ENCODE results near the gene UBFD1.
"Not testable (repeated sequence)": the region's sequence is repeated elsewhere in the genome, so short reads cannot be mapped to it uniquely, and the experiment has no call there.

Gene UBFD1

DNA sequence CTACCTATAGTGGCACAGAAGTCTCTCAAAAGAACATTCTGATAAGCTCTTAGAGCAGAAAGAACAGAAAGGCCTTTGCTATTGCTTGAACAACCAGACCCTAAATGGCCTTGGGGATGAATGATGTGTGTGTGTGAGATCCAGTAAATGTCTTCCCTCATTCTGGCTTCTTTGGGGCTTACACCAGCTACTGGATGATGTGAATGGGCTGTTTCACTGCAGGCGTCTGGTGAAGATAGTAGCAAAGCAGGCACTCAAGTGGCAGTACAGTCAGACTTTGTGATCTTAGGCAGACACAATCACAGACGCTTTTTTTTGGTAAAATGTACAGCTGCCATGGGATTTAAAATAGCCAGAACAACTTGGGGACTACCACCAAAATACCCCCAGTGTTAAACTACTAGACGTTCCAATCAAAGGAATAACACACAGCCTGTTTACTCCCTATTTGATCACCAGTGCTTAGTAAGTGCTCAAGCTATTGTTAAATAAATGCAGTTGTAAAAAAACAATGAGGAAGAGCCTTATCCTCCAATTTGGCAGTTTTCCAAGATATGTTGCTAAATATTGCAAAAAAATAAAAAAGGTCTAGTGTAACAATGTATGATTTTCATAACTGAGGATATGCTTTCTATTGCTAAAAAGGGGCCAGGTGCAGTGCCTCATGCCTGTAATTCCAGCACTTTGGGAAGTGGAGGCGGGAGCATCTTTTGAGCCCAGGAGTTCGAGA lies 20.7 kb downstream of the UBFD1 start:
- no peak overlapping the region for H3K27ac ChIP-seq (ENCODE audit: low read depth, low read length)
- no peaks in the 10 kb centered on the region for H3K27me3 ChIP-seq (ENCODE audit: control insufficient read depth in 5 of 5, insufficient read depth in 4 of 5, low read length in 5 of 5)
- no peak overlapping the region for H3K4me3 ChIP-seq (ENCODE audit: low read depth in 1 of 5, low read length in 5 of 5)
- peak overlapping the region in 1 of 5 donors; percentile 14 for H3K9ac ChIP-seq (ENCODE audit: low read length in 5 of 5)
- H3K36me3 ChIP-seq (ENCODE audit: control insufficient read depth in 5 of 5, insufficient read depth in 5 of 5, low read length in 5 of 5), result peaks cover 21 to 81% (median 56%) of the 10 kb centered on the region in 5 donors
- no peaks in the 10 kb centered on the region for H3K9me3 ChIP-seq (ENCODE audit: control insufficient read depth in 5 of 5, low read length in 5 of 5)
- peaks cover 0 to 5% (median 3%) of the 10 kb centered on the region in 5 donors for H3K4me1 ChIP-seq (ENCODE audit: control insufficient read depth in 5 of 5, insufficient read depth in 5 of 5, low read length in 5 of 5)

DNA sequence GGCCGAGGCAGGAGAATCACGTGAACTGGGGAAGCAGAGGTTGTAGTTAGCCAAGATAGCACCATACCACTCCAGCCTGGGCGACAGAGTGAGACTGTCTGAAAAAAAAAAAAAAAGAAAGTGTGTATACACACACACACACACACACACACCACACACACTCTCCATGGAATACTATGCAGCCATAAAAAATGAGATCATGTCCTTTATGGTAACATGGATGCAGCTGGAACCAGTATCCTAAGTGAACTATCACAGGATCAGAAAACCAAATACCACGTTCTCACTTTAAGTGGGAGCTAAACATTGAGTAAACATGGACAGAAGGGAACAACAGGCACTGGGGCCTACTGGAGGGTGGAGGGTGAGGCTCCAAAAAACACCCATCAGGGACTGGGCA lies 21.8 kb downstream of the UBFD1 start:
- Histone ChIP-seq H3K4me1 (ENCODE audit: control insufficient read depth in 5 of 5, insufficient read depth in 5 of 5, low read length in 5 of 5) (peaks cover 0 to 5% (median 3%) of the 10 kb centered on the region in 5 donors), H3K4me3 (ENCODE audit: low read depth in 1 of 5, low read length in 5 of 5) (no peak overlapping the region), H3K9ac (ENCODE audit: low read length in 5 of 5) (no peak overlapping the region), H3K27ac (ENCODE audit: low read depth, low read length) (no peak overlapping the region), H3K27me3 (ENCODE audit: control insufficient read depth in 5 of 5, insufficient read depth in 4 of 5, low read length in 5 of 5) (no peaks in the 10 kb centered on the region), H3K36me3 (ENCODE audit: control insufficient read depth in 5 of 5, insufficient read depth in 5 of 5, low read length in 5 of 5) (peaks cover 23 to 73% (median 51%) of the 10 kb centered on the region in 5 donors), H3K9me3 (ENCODE audit: control insufficient read depth in 5 of 5, low read length in 5 of 5) (no peaks in the 10 kb centered on the region)

DNA sequence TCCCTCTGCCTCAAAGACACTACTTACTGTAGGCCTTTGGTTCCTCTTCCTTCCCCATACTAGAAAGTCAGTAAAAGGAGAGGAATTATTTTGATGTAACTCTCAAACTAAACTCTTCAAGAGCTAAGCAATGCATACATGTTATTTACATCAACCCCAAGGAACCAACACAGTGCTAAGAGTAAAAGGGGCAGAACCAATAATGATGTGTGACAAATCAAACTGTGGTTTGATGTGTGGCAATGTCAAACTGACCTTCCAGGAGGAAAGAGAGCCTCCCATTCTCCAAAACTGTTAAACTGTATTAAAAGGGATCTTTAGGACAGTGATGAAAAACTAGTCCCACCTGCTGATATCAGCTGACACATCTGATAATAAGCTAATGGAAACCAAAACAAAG lies 22.9 kb downstream of the UBFD1 start:
- peaks cover 30 to 73% (median 59%) of the 10 kb centered on the region in 5 donors for H3K36me3 ChIP-seq (ENCODE audit: control insufficient read depth in 5 of 5, insufficient read depth in 5 of 5, low read length in 5 of 5)
- no peaks in the 10 kb centered on the region for H3K27me3 ChIP-seq (ENCODE audit: control insufficient read depth in 5 of 5, insufficient read depth in 4 of 5, low read length in 5 of 5)
- H3K27ac ChIP-seq (ENCODE audit: low read depth, low read length), result no peak overlapping the region
- peaks cover 0 to 5% (median 3%) of the 10 kb centered on the region in 5 donors for H3K4me1 ChIP-seq (ENCODE audit: control insufficient read depth in 5 of 5, insufficient read depth in 5 of 5, low read length in 5 of 5)
- no peak overlapping the region for H3K9ac ChIP-seq (ENCODE audit: low read length in 5 of 5)
- no peak overlapping the region for H3K4me3 ChIP-seq (ENCODE audit: low read depth in 1 of 5, low read length in 5 of 5)
- H3K9me3 ChIP-seq (ENCODE audit: control insufficient read depth in 5 of 5, low read length in 5 of 5), result no peaks in the 10 kb centered on the region

DNA sequence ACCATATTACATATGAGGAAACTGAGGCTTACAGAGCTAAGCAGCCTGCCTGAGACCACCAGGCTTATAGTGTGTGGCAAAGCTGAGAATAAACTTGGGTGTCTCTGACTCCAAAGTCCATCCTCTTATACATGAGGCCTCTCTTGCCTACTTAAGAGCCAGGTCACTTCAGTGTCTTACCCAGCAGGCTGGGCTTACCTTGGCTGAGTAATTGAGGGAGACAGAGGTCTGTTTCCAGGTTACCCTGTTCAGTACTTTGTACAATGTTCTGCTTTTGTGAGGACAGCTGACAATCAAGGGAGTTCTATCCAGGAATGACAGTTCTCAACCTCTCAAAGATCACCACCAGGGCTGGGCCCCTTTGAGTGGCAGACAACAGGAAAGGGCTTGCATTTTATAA lies 24.2 kb downstream of the UBFD1 start:
- Histone ChIP-seq H3K9ac (ENCODE audit: low read length in 5 of 5) (no peak overlapping the region), H3K4me1 (ENCODE audit: control insufficient read depth in 5 of 5, insufficient read depth in 5 of 5, low read length in 5 of 5) (peaks cover 0 to 5% (median 3%) of the 10 kb centered on the region in 5 donors), H3K27ac (ENCODE audit: low read depth, low read length) (no peak overlapping the region), H3K9me3 (ENCODE audit: control insufficient read depth in 5 of 5, low read length in 5 of 5) (no peaks in the 10 kb centered on the region), H3K4me3 (ENCODE audit: low read depth in 1 of 5, low read length in 5 of 5) (no peak overlapping the region), H3K27me3 (ENCODE audit: control insufficient read depth in 5 of 5, insufficient read depth in 4 of 5, low read length in 5 of 5) (no peaks in the 10 kb centered on the region), H3K36me3 (ENCODE audit: control insufficient read depth in 5 of 5, insufficient read depth in 5 of 5, low read length in 5 of 5) (peaks cover 29 to 74% (median 54%) of the 10 kb centered on the region in 5 donors)

DNA sequence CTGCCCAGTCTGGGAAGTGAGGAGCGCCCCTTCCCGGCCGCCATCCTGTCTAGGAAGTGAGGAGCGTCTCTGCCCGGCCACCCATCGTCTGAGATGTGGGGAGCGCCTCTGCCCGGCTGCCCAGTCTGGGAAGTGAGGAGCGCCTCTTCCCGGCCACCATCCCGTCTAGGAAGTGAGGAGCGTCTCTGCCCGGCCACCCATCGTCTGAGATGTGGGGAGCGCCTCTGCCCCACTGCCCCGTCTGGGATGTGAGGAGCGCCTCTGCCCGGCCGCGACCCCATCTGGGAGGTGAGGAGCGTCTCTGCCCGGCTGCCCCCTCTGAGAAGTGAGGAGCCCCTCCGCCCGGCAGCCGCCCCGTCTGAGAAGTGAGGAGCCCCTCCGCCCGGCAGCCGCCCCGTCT lies 25.7 kb downstream of the UBFD1 start:
- H3K9me3 ChIP-seq (ENCODE audit: control insufficient read depth in 5 of 5, low read length in 5 of 5); H3K4me1 ChIP-seq (ENCODE audit: control insufficient read depth in 5 of 5, insufficient read depth in 5 of 5, low read length in 5 of 5); H3K27me3 ChIP-seq (ENCODE audit: control insufficient read depth in 5 of 5, insufficient read depth in 4 of 5, low read length in 5 of 5); H3K9ac ChIP-seq (ENCODE audit: low read length in 5 of 5); H3K27ac ChIP-seq (ENCODE audit: low read depth, low read length); H3K4me3 ChIP-seq (ENCODE audit: low read depth in 1 of 5, low read length in 5 of 5): not testable (repeated sequence)
- peaks cover 29 to 75% (median 64%) of the 10 kb centered on the region in 5 donors for H3K36me3 ChIP-seq (ENCODE audit: control insufficient read depth in 5 of 5, insufficient read depth in 5 of 5, low read length in 5 of 5)

DNA sequence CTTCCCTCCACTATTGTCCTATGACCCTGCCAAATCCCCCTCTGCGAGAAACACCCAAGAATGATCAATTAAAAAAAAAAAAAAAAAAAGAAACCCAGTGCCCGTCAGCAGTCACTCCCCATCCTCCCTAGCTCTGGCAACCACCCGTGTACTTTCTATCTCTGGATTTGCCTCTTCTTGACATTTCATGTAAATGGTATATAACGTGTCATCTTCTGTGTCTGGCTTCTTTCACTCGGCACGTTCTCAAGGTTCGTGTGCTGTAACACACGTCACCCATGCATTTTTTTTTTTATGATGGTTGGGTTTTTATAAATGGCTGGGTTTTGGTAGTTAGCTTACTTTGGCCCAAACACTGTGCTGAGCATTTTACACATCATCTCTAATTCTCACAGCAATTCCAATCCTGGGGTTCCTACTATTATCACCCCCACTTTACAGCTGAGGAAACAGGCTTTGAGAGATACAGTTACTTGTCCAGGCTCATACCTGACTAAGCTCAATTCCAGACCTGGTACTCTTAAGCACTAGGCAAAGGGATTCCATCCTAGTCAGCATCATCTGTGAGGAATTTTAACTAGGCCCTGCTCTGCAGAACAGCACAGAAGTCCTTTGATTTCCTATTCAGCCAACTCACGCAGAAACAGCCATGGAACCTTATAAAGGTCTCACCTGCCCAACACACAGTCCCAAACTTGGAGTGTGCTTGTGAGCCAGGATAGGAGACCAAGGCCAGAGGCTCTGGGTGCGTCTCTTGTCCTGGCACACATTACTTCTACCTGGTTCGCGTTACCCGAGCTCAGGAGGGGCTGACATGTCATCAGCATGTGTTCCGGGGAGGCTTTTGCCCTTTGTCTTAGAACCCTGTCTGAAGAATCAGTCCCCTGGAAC lies 26.9 kb downstream of the UBFD1 start:
- H3K36me3 ChIP-seq (ENCODE audit: control insufficient read depth in 5 of 5, insufficient read depth in 5 of 5, low read length in 5 of 5), result peaks cover 29 to 79% (median 65%) of the 10 kb centered on the region in 5 donors
- no peaks in the 10 kb centered on the region for H3K27me3 ChIP-seq (ENCODE audit: control insufficient read depth in 5 of 5, insufficient read depth in 4 of 5, low read length in 5 of 5)
- H3K4me3 ChIP-seq (ENCODE audit: low read depth in 1 of 5, low read length in 5 of 5), result no peak overlapping the region
- no peak overlapping the region for H3K27ac ChIP-seq (ENCODE audit: low read depth, low read length)
- H3K4me1 ChIP-seq (ENCODE audit: control insufficient read depth in 5 of 5, insufficient read depth in 5 of 5, low read length in 5 of 5), result peaks cover 0 to 3% (median 0%) of the 10 kb centered on the region in 5 donors
- H3K9me3 ChIP-seq (ENCODE audit: control insufficient read depth in 5 of 5, low read length in 5 of 5), result no peaks in the 10 kb centered on the region
- H3K9ac ChIP-seq (ENCODE audit: low read length in 5 of 5), result peak overlapping the region in 1 of 5 donors; percentile 24

DNA sequence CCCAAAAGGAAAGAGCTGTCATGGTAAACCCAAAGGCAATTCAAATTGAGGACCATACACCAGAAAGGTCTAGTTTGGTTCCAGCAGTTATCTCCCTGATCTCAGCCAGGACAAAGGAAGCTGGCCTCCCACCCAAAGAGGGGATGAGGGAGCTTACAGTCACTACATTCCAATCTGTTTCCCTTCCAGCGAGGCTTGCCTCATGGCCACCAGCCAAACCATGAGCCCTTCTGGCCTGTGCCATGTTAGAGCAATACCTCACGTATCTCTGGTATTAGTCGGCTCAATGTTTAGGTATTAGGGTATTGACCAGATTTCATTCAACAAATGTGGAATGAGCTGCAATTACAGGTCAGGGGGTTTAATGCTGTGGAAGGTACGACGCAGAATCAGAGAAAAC lies 30.2 kb downstream of the UBFD1 start:
- H3K4me3 ChIP-seq (ENCODE audit: low read depth in 1 of 5, low read length in 5 of 5), result no peak overlapping the region
- H3K36me3 ChIP-seq (ENCODE audit: control insufficient read depth in 5 of 5, insufficient read depth in 5 of 5, low read length in 5 of 5), result peaks cover 25 to 80% (median 73%) of the 10 kb centered on the region in 5 donors
- H3K9ac ChIP-seq (ENCODE audit: low read length in 5 of 5), result no peak overlapping the region
- no peaks in the 10 kb centered on the region for H3K9me3 ChIP-seq (ENCODE audit: control insufficient read depth in 5 of 5, low read length in 5 of 5)
- H3K4me1 ChIP-seq (ENCODE audit: control insufficient read depth in 5 of 5, insufficient read depth in 5 of 5, low read length in 5 of 5), result peaks cover 0 to 3% (median 0%) of the 10 kb centered on the region in 5 donors
- H3K27me3 ChIP-seq (ENCODE audit: control insufficient read depth in 5 of 5, insufficient read depth in 4 of 5, low read length in 5 of 5), result no peaks in the 10 kb centered on the region
- no peak overlapping the region for H3K27ac ChIP-seq (ENCODE audit: low read depth, low read length)

DNA sequence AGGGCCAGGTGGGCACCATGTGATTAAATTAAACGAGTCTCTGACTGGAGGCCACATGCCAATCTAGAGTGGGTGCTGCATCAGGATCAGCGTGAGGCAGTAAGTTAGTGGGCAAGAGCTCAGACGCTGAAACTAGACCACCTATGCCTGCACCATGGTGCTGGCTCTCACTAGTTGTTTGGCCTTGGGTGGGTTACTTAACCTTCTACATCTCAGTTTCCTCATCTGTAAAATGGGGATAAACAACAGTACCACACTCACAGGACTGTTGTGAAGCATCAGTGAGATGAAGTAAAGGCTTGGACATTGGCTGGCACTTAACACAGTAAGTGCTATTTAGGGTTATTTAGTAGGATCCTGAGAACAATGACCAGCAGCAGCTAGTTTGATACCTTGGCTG lies 32.7 kb downstream of the UBFD1 start:
- Histone ChIP-seq H3K4me3 (ENCODE audit: low read depth in 1 of 5, low read length in 5 of 5) (no peak overlapping the region), H3K27ac (ENCODE audit: low read depth, low read length) (no peak overlapping the region), H3K4me1 (ENCODE audit: control insufficient read depth in 5 of 5, insufficient read depth in 5 of 5, low read length in 5 of 5) (peaks cover 1 to 15% (median 8%) of the 10 kb centered on the region in 5 donors), H3K9me3 (ENCODE audit: control insufficient read depth in 5 of 5, low read length in 5 of 5) (no peaks in the 10 kb centered on the region), H3K36me3 (ENCODE audit: control insufficient read depth in 5 of 5, insufficient read depth in 5 of 5, low read length in 5 of 5) (peaks cover 18 to 76% (median 66%) of the 10 kb centered on the region in 5 donors), H3K27me3 (ENCODE audit: control insufficient read depth in 5 of 5, insufficient read depth in 4 of 5, low read length in 5 of 5) (no peaks in the 10 kb centered on the region), H3K9ac (ENCODE audit: low read length in 5 of 5) (no peak overlapping the region)

DNA sequence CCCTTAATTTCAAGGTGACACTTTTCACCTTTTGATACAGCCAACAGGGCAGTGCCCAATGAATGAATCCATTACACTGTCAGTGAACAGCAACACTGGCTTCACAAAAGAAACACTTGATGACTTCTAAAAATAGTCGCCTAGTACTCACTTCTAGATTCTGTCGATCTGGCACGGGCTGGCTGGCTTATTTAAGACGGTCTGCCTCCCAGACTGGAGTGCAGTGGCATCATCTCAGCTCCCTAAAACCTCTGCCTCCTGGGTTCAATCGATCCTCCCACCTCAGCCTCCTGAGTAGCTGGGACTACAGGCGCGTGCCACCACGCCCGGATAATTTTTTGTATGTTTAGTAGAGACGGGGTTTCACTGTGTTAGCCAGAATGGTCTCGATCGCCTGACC lies 36.7 kb downstream of the UBFD1 start:
- Histone ChIP-seq H3K9me3 (ENCODE audit: control insufficient read depth in 5 of 5, low read length in 5 of 5) (no peaks in the 10 kb centered on the region), H3K27me3 (ENCODE audit: control insufficient read depth in 5 of 5, insufficient read depth in 4 of 5, low read length in 5 of 5) (no peaks in the 10 kb centered on the region), H3K4me1 (ENCODE audit: control insufficient read depth in 5 of 5, insufficient read depth in 5 of 5, low read length in 5 of 5) (peaks cover 5 to 21% (median 15%) of the 10 kb centered on the region in 5 donors), H3K36me3 (ENCODE audit: control insufficient read depth in 5 of 5, insufficient read depth in 5 of 5, low read length in 5 of 5) (peaks cover 14 to 42% (median 36%) of the 10 kb centered on the region in 5 donors), H3K4me3 (ENCODE audit: low read depth in 1 of 5, low read length in 5 of 5) (no peak overlapping the region), H3K9ac (ENCODE audit: low read length in 5 of 5) (no peak overlapping the region), H3K27ac (ENCODE audit: low read depth, low read length) (no peak overlapping the region)
